Neuron (in vitro differentiated cells): Measurements from ENCODE around the gene USP20.

Experiments
- H2AFZ ChIP-seq: one replicate; pipeline ENCODE4 v1.6.1; 2013; ENCODE audit warnings: low read depth, mild to moderate bottlenecking, inconsistent platforms, low read length, moderate library complexity
- H3K27me3 ChIP-seq: one replicate; pipeline ENCODE4 v1.6.1; 2013; ENCODE audit warnings: low read length; ENCODE audit not compliant: insufficient read depth
- H3K36me3 ChIP-seq: one replicate; pipeline ENCODE4 v1.6.1; 2013; ENCODE audit warnings: low read length; ENCODE audit not compliant: insufficient read depth
- H3K4me1 ChIP-seq: one replicate; pipeline ENCODE4 v1.6.1; 2013; ENCODE audit warnings: low read length; ENCODE audit not compliant: insufficient read depth
- H3K4me3 ChIP-seq: 2 replicates; pipeline ENCODE4 v1.5.1; 2013; ENCODE audit warnings: mild to moderate bottlenecking, low read length, moderate library complexity
- H3K9me3 ChIP-seq: one replicate; pipeline ENCODE4 v1.6.1; 2013; ENCODE audit warnings: low read length

Gene USP20

GRCh38 chr9:129876815-129877214, 41.6 kb downstream of the USP20 start:
- H3K4me3 ChIP-seq, result no peak overlapping the region
- no peak overlapping the region for H2AFZ ChIP-seq
- peaks cover 52% of the 10 kb centered on the region for H3K36me3 ChIP-seq
- H3K9me3 ChIP-seq, result no peaks in the 10 kb centered on the region
- H3K27me3 ChIP-seq, result no peaks in the 10 kb centered on the region
- H3K4me1 ChIP-seq, result no peaks in the 10 kb centered on the region

DNA sequence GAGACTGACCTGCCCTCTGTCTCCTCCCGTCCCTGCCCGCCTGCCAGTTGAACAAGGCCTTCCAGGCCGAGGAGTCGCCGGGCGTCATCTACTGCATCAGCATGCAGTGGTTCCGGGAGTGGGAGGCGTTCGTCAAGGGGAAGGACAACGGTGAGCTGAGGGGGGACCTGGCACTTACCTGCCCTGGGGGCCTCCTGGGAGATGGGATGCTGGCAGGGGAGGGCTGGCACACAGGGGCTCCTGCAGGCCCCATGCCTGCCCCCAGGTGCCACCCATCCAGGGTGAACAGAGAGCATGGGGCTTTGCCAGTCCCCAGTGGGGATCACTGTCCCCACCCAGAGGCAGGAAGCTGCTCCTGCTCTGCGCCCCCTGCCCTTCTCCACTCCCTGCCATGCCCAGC, 43.0 kb downstream of the USP20 start:
- Histone ChIP-seq H3K4me1 (no peaks in the 10 kb centered on the region), H2AFZ (no peak overlapping the region), H3K4me3 (no peak overlapping the region), H3K27me3 (no peaks in the 10 kb centered on the region), H3K9me3 (no peaks in the 10 kb centered on the region), H3K36me3 (peaks cover 60% of the 10 kb centered on the region)

- H3K4me1 ChIP-seq, result peaks cover 3% of the 10 kb centered on the region
- H3K27me3 ChIP-seq, result no peaks in the 10 kb centered on the region
- no peak overlapping the region for H2AFZ ChIP-seq
- H3K4me3 ChIP-seq, result no peak overlapping the region
- peaks cover 52% of the 10 kb centered on the region for H3K36me3 ChIP-seq
- no peaks in the 10 kb centered on the region for H3K9me3 ChIP-seq
These were observed 43.9 kb downstream of the USP20 start for GRCh38 chr9:129879103-129879699.

DNA sequence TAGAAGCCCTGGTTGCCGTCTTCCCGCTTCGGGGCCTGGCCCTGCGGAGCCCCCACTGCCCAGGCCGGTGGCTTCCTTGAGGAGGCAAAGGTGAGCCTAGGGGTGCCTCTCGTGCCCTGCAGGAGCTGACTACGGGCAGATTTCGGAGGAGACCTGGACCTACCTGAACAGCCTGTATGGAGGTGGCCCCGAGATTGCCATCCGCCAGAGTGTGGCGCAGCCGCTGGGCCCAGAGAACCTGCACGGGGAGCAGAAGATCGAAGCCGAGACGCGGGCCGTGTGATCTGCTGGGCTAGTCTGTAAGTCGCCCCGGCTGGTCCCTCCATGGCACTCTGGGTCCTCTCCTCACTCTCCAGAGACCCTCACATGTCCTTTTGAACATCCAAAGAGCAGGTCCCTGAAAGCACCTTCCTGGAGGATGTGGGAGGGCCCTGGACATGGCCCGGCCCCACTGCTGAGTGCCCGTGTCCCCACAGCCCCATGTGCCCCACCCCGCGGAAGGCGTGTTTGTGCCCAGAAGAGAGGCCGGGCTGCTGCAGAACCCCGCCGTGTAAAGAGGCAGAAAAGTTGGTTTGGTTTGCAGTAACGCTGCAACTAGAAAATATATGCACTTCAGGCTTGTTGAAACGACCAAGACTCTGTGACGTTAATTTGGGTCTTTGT, 44.9 kb downstream of the USP20 start:
- Histone ChIP-seq H3K36me3 (peaks cover 45% of the 10 kb centered on the region), H3K27me3 (no peaks in the 10 kb centered on the region), H2AFZ (no peak overlapping the region), H3K4me1 (peaks cover 5% of the 10 kb centered on the region), H3K4me3 (no peak overlapping the region), H3K9me3 (no peaks in the 10 kb centered on the region)

GRCh38 chr9:129880654-129881546, 45.6 kb downstream of the USP20 start:
- H3K4me1 ChIP-seq, result peaks cover 5% of the 10 kb centered on the region
- H3K36me3 ChIP-seq, result peaks cover 37% of the 10 kb centered on the region
- H2AFZ ChIP-seq, result no peak overlapping the region
- no peaks in the 10 kb centered on the region for H3K9me3 ChIP-seq
- H3K4me3 ChIP-seq, result no peak overlapping the region
- H3K27me3 ChIP-seq, result no peaks in the 10 kb centered on the region

- H2AFZ ChIP-seq, result no peak overlapping the region
- H3K27me3 ChIP-seq, result no peaks in the 10 kb centered on the region
- no peaks in the 10 kb centered on the region for H3K9me3 ChIP-seq
- peaks cover 5% of the 10 kb centered on the region for H3K4me1 ChIP-seq
- no peak overlapping the region for H3K4me3 ChIP-seq
- H3K36me3 ChIP-seq, result peaks cover 32% of the 10 kb centered on the region
These were observed 46.5 kb downstream of the USP20 start for GRCh38 chr9:129881547-129882324.

DNA sequence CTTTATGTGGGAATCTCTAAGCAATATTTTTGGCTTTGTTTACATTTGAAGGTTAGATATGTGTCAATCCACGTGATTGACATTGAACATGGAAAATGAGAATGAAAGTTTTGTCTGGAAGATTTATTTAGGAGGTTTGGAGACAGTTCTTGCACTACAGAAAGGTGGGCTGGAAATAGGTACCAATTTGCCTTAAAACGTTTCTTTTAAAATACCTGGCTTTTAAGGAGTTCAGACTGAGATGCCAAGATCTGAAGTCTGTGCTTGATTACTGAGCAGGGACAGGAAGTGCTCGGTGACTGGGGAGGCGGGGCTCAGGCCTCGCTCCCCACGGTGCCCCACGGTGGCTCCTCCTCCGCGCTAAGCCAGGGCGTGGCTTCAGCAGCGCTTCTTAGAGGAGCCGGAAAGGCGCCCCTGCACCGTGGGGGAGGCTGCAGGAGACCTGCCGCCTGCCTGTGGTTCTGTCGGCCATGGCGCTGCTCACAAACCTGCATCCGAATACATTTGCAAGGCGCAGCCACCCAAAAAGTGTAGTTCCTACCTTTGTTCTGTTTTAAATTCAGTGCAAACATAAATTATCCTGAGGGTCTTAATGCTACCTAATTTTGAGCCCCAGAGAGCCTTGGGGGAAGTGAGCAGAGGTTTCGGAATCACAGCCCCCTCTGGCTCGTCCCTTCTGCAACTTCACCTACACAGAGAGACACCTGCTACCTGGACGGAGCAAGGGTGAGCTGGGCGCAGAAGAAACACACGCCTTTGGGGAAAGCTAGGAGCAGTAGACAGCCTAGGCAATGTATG, 49.2 kb downstream of the USP20 start:
- no peak overlapping the region for H3K4me3 ChIP-seq

GRCh38 chr9:129885018-129885669, 49.9 kb downstream of the USP20 start:
- Histone ChIP-seq H3K9me3 (peaks cover 8% of the 10 kb centered on the region), H3K4me1 (peaks cover 5% of the 10 kb centered on the region), H3K36me3 (peaks cover 41% of the 10 kb centered on the region), H3K4me3 (no peak overlapping the region), H3K27me3 (no peaks in the 10 kb centered on the region), H2AFZ (no peak overlapping the region)

More for the DNA sequence above, 49.2 kb downstream of the USP20 start:
- peaks cover 39% of the 10 kb centered on the region for H3K36me3 ChIP-seq
- H2AFZ ChIP-seq, result no peak overlapping the region
- H3K27me3 ChIP-seq, result no peaks in the 10 kb centered on the region
- H3K4me1 ChIP-seq, result peaks cover 5% of the 10 kb centered on the region
- peaks cover 3% of the 10 kb centered on the region for H3K9me3 ChIP-seq

DNA sequence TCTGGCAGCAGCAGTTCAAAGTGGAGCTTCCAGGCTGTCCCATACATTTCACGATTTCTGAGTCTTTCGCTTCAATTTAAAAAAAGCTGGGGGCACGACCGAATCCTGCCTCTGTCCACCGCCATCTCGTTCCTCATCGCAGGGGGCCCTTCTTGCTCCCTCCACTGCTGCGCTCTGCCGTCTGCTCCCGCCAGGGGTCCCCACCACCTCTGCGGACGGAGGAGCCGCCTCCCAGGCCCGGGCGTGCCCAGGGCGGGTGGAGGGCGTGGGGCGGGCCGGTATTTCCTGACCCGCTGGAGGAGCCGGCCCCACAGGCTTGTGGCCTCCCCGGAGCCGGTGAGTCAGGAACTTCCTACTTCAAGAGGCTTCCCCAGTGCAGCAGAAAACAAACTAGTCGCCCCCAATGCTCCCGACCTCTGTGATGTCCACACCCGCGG, 50.4 kb downstream of the USP20 start:
- H2AFZ ChIP-seq, result no peak overlapping the region
- peaks cover 5% of the 10 kb centered on the region for H3K4me1 ChIP-seq
- no peaks in the 10 kb centered on the region for H3K27me3 ChIP-seq
- peaks cover 36% of the 10 kb centered on the region for H3K36me3 ChIP-seq
- peaks cover 8% of the 10 kb centered on the region for H3K9me3 ChIP-seq
- H3K4me3 ChIP-seq, result no peak overlapping the region

- Histone ChIP-seq H3K4me1 (peaks cover 10% of the 10 kb centered on the region), H3K36me3 (peaks cover 28% of the 10 kb centered on the region), H2AFZ (no peak overlapping the region), H3K27me3 (no peaks in the 10 kb centered on the region), H3K9me3 (peaks cover 8% of the 10 kb centered on the region), H3K4me3 (no peak overlapping the region)
These were observed 51.2 kb downstream of the USP20 start for GRCh38 chr9:129886226-129887174.
